GM18867 (cell line): ENCODE measurements around the gene CSTB.

Source experiments
- ATAC-seq: cut with Tn5 transposase; IDR thresholded peaks from one replicate; pipeline ENCODE4 v1.9.1; 2021; ENCODE audit warnings: mild to moderate bottlenecking, moderate library complexity; ENCODE audit not compliant: unreplicated experiment

Gene CSTB

DNA sequence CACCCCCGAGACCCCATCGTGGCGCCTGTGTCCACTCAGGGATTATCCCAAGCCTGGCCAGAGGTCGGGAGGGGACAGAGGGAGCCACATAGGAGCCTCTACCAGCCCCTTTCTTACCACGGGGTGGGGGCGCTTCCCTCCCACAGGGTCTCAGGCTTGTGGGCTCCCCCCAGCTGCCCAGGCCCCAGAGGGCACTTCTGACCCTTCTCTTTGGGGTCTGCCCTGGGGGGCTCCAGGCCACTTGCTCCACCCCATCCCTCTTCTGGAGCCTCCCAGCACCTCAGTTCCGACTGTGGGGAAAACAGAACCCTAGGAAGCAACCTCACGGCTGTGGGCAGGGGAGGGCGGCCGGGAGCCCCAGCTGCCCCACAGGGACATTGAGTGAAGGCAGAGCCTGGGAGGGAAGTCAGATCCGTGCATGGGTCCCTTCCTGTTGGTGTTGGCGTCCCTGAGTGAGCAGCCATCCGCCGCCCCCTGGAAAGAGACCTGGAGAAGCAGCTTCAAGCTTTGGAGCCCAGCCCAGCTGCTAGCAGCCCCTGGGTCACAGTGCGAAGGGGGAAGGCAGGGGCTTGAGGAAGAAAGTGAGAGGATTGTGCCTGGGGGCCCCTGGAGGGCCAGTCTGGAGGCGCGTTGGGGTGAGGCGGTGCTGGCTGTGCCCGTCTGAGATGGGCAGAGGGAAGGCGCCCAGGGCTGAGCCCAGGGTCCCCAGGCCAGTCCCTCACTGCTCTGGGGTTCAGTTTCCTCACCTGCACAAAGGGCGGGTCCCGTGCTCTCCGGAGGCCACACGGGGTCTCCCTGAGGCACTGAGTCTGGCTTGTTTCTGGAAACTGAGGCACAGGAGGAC, 35.4 kb upstream of the CSTB start:
- no peak for ATAC-seq

DNA sequence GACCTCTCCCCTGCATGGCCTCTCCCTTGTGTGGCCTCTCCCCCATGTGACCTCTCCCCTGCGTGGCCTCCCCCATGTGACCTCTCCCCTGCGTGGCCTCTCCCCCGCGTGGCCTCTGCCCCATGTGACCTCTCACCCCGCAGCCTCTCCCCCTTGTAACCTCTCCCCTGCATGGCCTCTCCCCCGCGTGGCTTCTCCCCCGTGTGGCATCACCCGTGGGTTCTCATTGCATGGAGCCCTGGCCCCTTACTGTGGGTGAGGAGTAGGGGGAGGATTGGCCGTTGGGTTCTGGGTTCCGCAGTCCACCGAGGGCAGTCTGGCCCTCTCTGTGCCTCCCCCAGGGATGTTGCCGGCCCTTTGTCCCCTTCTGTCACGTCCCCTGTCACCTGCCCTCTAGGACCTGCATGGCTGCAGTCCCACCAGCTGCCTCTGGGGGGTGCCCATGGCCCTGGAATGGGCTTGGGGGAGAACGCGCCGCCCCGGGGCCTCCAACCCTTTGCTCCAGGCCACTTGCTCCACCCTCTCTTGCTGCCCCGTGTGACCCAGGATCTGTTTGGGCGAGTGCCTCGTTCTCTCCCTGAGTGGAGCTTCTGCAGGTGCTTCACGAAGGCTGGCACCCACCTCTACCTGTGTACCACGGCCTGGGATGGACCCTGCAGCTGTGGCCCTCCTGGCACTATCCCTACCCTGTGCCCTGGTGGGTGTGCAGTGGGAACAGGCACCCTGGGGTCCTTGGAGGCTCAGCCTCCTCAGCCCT, 34.6 kb upstream of the CSTB start:
- ATAC-seq: peak; percentile 63

DNA sequence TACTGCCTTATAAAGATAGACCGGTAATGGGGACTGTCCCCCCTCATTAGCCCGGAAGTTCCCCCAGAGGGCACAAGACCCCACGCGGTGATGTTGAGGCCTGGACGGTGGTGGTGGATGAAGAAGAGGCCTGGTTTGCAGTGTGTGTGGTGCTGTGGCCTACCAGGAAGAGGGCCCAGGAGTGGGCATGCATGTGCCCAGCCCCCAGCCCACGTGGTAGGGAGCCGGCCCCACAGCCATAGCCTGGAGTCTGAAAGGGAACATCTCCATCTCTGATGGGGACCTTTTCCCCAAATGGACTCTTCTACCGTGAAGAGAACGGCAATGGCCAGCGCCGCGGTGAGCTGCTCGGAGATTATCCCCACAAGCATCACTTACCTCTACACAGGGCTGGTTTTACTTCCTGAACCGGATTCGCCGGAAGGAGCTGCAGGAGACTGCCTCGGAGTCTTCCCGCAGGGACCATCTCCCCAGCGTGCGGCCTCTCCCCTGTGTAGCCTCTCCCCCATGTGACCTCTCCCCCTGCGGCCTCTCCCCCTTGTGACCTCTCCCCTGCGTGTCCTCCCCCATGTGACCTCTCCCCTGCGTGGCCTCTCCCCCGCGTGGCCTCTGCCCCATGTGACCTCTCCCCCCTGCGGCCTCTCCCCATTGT, 33.9 kb upstream of the CSTB start:
- ATAC-seq: no peak

DNA sequence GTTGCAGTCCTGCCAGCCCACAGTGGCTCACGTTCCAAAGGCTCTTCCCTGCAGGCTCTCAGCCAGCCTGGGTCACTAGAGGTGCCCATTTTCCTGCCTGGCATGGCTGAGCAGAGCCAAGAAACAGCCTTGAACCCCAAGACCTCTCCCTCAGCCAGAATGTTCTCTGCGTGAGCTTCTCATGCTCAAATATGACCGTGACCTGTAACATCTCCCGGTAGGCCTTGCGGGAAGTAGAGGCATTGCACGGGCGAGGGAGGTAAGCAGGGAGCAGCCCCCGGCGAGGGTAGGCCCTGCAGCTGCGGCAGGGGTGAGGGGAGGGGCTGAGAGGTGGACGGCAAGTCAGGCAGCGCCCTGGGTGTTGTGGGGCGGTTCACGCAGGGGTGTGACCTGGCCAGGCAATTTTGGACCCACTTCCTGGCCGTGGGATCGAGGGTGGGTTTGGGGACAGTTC, 33.3 kb upstream of the CSTB start:
- ATAC-seq: no peak

DNA sequence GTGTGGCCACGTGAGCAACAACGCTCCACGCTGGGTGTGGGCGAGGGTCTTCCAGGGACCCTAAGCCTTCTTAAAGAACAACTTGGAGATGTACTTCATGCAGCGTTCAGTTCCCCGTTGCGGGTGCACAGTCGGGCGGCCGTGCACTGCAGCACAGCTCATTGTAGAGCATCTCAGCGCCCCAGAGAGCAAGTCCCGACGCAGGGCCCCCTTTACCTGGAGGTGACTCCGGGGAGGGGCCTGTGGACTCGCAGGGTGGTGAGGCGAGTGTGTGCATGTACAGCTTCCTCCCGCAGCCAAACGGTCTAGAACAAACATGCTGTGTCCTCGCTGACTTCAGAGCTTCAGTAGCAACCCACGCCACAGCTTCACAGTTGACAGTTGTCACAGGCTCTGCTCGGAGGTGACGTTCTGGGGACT, 32.7 kb upstream of the CSTB start:
- ATAC-seq: no peak

GRCh38 chr21:43808367-43808766, 32.3 kb upstream of the CSTB start:
- no peak for ATAC-seq

GRCh38 chr21:43806017-43806710, 30.1 kb upstream of the CSTB start:
- peak; percentile 1 for ATAC-seq

DNA sequence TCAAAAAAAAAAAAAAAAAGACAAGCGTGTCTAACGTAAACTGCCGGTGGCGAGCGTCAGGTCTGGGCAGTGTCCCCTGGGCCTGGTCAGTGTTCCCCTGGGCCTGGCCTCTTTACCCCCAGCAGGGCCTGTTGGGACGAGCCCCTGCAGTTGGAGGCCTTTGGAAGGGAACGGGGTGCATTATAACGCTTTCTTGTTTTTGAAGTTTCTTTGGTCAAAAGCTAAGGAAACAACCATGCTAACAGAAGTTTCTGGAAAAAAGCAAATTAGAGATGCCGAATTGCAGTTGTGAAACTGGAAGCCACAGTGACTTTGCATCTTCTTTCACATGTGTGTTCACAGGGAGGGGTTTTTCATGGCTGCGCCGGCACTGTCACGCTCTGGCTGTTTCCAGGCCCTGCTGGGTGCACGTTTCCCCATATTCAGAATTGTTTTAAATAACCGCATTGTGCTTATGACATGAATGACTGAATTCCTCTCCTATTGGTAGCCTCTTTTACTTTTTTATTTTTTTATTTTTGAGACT, 29.2 kb upstream of the CSTB start:
- ATAC-seq: peak; percentile 73

DNA sequence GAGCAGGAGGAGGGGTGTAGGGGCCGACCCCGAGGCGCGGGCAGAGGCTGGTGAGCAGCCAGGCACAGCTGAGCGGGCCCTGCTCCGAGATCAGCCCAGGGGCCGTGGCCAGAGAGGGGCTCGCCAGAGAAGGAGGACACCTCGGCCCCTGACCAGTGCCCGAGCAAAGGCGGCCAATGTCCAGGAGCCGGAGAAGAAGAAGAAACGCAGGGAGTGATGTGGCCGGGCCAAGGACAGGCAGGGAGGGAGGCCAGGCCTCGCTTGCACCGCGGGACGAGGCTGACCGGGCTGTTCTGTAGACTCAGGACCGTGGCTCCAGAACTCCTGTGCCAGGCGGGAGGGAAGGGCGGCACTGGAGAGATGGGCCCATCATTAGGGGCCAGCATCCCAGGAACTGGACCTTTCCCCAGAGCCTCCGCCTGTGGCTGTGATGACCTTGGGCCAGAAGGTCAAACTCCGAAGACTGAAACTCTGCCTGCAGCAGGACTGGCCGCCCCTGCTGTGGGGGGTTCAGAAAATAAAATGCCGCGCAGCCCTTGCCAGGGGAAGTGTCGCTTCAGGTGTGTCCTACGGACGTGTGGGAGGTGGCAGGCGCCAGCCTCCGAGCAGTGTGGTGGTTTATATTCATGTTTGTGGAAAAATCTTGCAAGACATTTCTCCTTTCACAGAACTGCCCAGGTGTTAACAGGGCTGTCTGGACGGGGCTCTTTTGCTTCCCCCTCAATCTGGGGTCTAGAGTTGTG, 27.6 kb upstream of the CSTB start:
- ATAC-seq: no peak

DNA sequence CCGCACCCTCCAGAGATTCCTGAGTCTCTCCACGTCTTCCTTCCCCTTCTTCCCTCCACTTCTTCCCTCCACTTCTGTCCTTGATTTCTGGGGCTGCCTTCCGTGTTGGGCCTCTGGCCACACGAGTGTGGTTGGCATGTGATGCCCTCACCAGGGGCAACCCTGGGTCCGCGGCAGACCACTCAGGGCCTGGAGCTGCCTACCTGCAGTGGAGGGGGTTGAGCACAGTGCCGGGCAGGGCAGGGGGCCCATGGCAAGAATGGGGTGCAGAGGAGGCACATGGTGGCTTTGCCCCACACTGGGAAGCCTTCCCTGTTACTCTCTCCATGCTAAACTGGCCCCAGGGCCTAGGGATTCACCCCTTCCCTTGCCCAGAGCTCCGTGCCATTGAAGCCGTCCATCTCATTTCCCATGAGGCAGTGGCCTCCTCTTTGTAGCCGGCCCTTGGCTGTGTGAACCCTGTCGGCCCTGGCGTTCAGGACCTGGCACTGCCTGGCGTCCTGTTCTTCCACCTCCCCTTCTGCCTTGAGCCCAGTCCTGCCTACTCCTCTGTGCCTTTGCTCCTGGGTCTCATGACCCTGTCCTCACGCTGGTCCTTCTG, 26.7 kb upstream of the CSTB start:
- no peak for ATAC-seq

DNA sequence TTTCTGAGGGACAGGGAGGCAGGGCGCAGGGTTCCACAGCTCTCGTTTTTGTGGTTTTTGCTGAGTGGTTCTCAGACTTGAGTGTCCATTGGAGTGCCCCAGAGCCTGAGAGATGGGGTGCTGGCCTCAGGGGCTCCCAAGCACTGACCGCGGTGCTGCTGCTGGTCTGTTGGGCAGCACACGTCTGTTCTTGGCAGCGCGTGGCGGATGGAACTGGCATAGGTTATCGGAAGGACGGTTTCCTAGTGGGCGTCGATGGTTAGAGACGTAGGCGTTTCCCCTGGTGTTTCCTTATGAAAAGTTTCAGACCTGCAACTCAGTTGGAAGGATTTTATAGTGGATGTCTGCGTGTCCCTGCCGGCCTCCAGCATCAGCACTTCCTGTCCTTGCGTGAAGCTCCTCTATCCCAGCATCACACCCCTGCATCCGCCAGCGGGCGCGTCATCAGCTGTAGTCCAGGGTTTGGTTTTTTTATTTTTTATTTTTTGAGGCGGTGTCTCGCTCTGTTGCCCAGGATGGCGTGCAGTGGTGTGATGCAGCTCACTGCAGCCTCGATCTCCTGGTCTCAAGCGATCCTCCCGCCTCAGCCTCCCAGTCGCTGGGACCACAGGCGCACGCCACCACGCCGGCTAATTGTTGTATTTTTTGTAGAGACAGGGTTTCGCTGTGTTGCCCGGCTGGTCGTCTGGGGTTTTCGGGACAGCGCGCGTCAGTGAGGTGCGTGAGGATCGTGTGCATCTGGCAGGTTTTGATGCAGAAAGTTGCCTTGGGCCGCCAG, 25.1 kb upstream of the CSTB start:
- no peak for ATAC-seq

- ATAC-seq: no peak
Measured at GRCh38 chr21:43800566-43800965, 24.5 kb upstream of the CSTB start.

DNA sequence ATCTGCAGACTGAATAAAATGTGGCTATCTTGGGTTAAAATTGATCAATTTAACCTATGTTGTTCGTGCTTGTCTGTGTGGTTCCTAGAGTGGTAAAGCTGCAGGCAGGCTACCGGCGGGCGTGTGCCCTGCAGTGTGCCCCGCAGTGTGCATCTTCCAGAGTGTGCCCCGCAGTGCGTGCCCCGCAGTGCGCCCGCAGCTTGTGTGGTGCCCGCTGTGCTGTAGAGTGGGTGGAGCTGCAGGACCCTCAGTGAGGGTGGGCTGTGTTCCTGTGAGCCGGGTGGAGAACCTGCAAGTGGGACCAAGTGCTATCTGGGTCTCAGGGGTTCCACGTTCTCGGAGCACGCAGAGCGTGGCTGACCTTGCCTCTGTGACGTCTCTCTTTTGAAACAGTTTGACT, 24.0 kb upstream of the CSTB start:
- ATAC-seq: no peak

GRCh38 chr21:43799301-43799840, 23.3 kb upstream of the CSTB start:
- ATAC-seq: no peak

- ATAC-seq: no peak
Measured at GRCh38 chr21:43797925-43798715, 22.0 kb upstream of the CSTB start.

DNA sequence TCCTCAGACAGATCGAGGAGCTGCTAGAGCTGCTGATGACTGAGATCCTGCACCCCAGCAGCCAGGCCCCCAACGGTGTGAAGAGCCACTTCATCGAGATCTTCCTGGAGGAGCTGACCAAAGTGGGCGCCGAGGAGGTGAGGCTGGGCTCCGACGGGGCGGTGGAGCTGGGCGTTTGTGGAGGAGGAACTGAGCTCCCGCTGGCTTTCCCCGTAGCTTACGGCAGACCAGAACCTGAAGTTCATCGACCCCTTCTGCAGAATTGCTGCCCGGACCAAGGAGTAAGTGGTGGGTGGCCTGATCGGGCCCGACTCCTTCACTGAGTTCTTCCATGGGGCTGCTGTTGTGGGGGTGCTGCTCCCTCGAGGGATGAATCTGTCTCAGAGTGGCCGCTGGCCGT, 21.3 kb upstream of the CSTB start:
- no peak for ATAC-seq

- ATAC-seq: no peak
Measured at GRCh38 chr21:43794857-43795256, 18.7 kb upstream of the CSTB start.

DNA sequence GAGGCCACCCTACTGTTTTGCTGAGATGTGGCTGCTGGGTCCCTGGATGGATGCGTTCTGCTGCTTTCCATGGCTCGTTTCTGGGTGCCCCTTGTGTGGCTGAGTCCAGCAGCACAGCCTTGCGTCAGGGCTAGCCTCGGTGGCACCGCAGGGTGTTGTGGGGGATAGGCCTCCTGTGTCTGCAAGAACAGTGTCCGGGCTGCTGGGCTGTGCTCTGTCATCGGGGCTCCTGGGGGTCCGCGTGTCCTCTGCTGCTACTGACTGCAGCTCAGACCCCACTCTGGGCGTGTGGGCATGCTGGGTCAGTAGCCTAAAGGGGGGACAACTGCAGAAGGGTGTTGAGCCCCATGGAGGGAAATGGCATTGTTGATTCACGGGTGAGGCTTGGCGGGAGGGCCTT, 18.2 kb upstream of the CSTB start:
- ATAC-seq: no peak
